ENCODE data around the gene DKK3. TPM values are rescaled to one million over a fixed set of nuclear protein-coding genes. Genes with fewer than 3 reads are reported as not detected.
A peak's percentile ranks its signal among the peaks of the same experiment; 100 is the strongest.

DKK3 gene
- total RNA-seq, 1 donor from 2014 or later, result 225 TPM

- DNase-seq (ENCODE audit: low spot score in 2 of 2) (no peak), FAIRE-seq (no peak)
Measured at GRCh38 chr11:11985016-11985715, 23.3 kb downstream of the DKK3 start.

GRCh38 chr11:11984563-11984962 is 23.9 kb downstream of the DKK3 start:
- FAIRE-seq, result no peak
- DNase-seq (ENCODE audit: low spot score in 2 of 2), result no peak

- FAIRE-seq (no peak), DNase-seq (ENCODE audit: low spot score in 2 of 2) (no peak)
Measured at GRCh38 chr11:11983427-11983826, 25.0 kb downstream of the DKK3 start.

- DNase-seq (ENCODE audit: low spot score in 2 of 2) (no peak), FAIRE-seq (no peak)
Measured at GRCh38 chr11:11982975-11983374, 25.5 kb downstream of the DKK3 start.

- FAIRE-seq, result no peak
Measured at GRCh38 chr11:11982461-11982860, 26.0 kb downstream of the DKK3 start.

GRCh38 chr11:11981840-11982239 is 26.6 kb downstream of the DKK3 start:
- no peak for DNase-seq (ENCODE audit: low spot score in 2 of 2)
- no peak for FAIRE-seq

More at GRCh38 chr11:11982461-11982860, 26.0 kb downstream of the DKK3 start:
- no peak for DNase-seq (ENCODE audit: low spot score in 2 of 2)

- FAIRE-seq, result no peak
- no peak for DNase-seq (ENCODE audit: low spot score in 2 of 2)
Measured at GRCh38 chr11:11981364-11981763, 27.1 kb downstream of the DKK3 start.

- FAIRE-seq (no peak), DNase-seq (ENCODE audit: low spot score in 2 of 2) (no peak)
Measured at GRCh38 chr11:11980841-11981308, 27.6 kb downstream of the DKK3 start.

GRCh38 chr11:11980200-11980599 is 28.2 kb downstream of the DKK3 start:
- FAIRE-seq (no peak), DNase-seq (ENCODE audit: low spot score in 2 of 2) (no peak)

GRCh38 chr11:11979488-11980117 is 28.8 kb downstream of the DKK3 start:
- FAIRE-seq, result no peak
- no peak for DNase-seq (ENCODE audit: low spot score in 2 of 2)

- FAIRE-seq, result no peak
Measured at GRCh38 chr11:11978792-11979487, 29.5 kb downstream of the DKK3 start.

GRCh38 chr11:11978098-11978637 is 30.3 kb downstream of the DKK3 start:
- no peak for DNase-seq (ENCODE audit: low spot score in 2 of 2)
- FAIRE-seq, result no peak

More at GRCh38 chr11:11978792-11979487, 29.5 kb downstream of the DKK3 start:
- DNase-seq (ENCODE audit: low spot score in 2 of 2), result no peak

GRCh38 chr11:11977206-11977938 is 31.1 kb downstream of the DKK3 start:
- DNase-seq (ENCODE audit: low spot score in 2 of 2), result no peak
- no peak for FAIRE-seq

- FAIRE-seq, result no peak
Measured at GRCh38 chr11:11976481-11977127, 31.8 kb downstream of the DKK3 start.

GRCh38 chr11:11975201-11976092 is 33.0 kb downstream of the DKK3 start:
- DNase-seq (ENCODE audit: low spot score in 2 of 2), result no peak
- no peak for FAIRE-seq

More at GRCh38 chr11:11976481-11977127, 31.8 kb downstream of the DKK3 start:
- no peak for DNase-seq (ENCODE audit: low spot score in 2 of 2)

GRCh38 chr11:11973866-11974265 is 34.6 kb downstream of the DKK3 start:
- no peak for FAIRE-seq
- no peak for DNase-seq (ENCODE audit: low spot score in 2 of 2)

GRCh38 chr11:11973361-11973800 is 35.0 kb downstream of the DKK3 start:
- DNase-seq (ENCODE audit: low spot score in 2 of 2), result peak; percentile 45 to 63
- no peak for FAIRE-seq

- no peak for DNase-seq (ENCODE audit: low spot score in 2 of 2)
- FAIRE-seq, result no peak
Measured at GRCh38 chr11:11972730-11973341, 35.6 kb downstream of the DKK3 start.
